ENCODE results near the gene RNF150. TPM values are rescaled to one million over a fixed set of nuclear protein-coding genes. Genes with fewer than 3 reads are reported as not detected.

Gene RNF150
- polyA plus RNA-seq, 2 of the 4 experiments (the other 2 are of a cell fraction) = 0.21 to 0.34 TPM

DNA sequence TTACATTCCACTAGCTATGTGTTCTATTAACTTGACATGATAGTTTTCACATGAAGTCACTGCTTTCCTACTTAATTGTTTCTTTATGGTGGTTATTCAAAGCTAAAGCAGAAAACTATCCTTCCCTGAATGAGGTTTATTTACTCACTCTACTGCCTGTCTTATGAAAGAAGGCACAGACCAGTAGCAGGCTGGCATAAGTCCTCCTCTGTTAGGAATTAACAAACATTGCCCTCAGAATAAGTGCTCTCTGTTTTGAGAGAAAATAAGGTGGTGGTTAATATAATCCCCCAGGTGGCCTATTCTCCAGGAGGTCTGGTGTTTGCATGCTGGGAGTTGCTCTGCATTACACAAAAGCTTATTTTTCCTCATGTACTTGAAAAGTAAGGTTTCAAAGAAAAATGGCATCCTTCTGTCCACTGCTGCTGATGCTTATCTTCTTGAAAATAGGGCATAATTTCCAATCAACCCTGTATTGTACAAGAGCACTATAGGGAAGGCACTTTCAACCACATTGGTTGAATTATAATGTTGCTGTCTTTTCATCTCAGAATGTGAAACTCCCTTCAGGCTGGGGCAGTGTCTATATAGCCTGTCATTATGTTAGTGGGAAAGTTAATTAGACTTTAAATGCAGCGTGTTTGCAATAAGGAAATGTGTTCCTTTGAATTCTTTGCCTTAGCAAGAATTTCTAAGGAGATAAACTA lies 257.4 kb downstream of the RNF150 start:
- WGBS (ENCODE audit: missing lambda C conversion rate) = 47% methylated on average over 1 of the region's 1 CpG

GRCh38 chr4:140874056-140874455 lies 259.2 kb downstream of the RNF150 start:
- ChIA-PET CTCF (no interaction called here), POLR2A (no interaction called here)
- ATAC-seq (no peak), FAIRE-seq (no peak), DNase-seq (ENCODE audit: low read depth in 1 of 2, low spot score in 1 of 2) (no peak)
- no peaks in the 10 kb centered on the region for H3K4me1 ChIP-seq
- no peak for TF ChIP-seq CBX8 (IDR thresholded peaks at IDR 0.05)
- no peak for TF ChIP-seq RFX5 (IDR thresholded peaks at IDR 0.05)
- no peak for TF ChIP-seq JUN (IDR thresholded peaks at IDR 0.05)
- TF ChIP-seq, protein P1, sequence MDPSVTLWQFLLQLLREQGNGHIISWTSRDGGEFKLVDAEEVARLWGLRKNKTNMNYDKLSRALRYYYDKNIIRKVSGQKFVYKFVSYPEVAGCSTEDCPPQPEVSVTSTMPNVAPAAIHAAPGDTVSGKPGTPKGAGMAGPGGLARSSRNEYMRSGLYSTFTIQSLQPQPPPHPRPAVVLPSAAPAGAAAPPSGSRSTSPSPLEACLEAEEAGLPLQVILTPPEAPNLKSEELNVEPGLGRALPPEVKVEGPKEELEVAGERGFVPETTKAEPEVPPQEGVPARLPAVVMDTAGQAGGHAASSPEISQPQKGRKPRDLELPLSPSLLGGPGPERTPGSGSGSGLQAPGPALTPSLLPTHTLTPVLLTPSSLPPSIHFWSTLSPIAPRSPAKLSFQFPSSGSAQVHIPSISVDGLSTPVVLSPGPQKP (IDR thresholded peaks at IDR 0.05; ENCODE audit: low read depth, low read length) = no peak
- H3K4me2 ChIP-seq = no peak overlapping the region
- no peak overlapping the region for H3K4me3 ChIP-seq
- H3K27ac ChIP-seq = no peak overlapping the region
- WGBS (ENCODE audit: missing lambda C conversion rate) = 53% methylated on average over 1 of the region's 1 CpG
- peaks cover 7% of the 10 kb centered on the region; the same call in 2 of the 3 replicates for H3K9me3 ChIP-seq

More for the DNA sequence above, 257.4 kb downstream of the RNF150 start:
- no peak for TF ChIP-seq USF2 (IDR thresholded peaks at IDR 0.05)
- TF ChIP-seq, protein P2, sequence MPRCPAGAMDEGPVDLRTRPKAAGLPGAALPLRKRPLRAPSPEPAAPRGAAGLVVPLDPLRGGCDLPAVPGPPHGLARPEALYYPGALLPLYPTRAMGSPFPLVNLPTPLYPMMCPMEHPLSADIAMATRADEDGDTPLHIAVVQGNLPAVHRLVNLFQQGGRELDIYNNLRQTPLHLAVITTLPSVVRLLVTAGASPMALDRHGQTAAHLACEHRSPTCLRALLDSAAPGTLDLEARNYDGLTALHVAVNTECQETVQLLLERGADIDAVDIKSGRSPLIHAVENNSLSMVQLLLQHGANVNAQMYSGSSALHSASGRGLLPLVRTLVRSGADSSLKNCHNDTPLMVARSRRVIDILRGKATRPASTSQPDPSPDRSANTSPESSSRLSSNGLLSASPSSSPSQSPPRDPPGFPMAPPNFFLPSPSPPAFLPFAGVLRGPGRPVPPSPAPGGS (IDR thresholded peaks at IDR 0.05) = no peak
- no peak for TF ChIP-seq POLR2A (IDR thresholded peaks at IDR 0.05; ENCODE audit: low read length)
- Histone ChIP-seq H3K4me3 (no peak overlapping the region), H3K4me2 (no peak overlapping the region), H3K4me1 (no peaks in the 10 kb centered on the region), H3K9me3 (peaks cover 7% of the 10 kb centered on the region; the same call in 2 of the 3 replicates), H3K27ac (no peak overlapping the region)
- POLR2A ChIA-PET = no interaction called here
- ATAC-seq (no peak), FAIRE-seq (no peak), DNase-seq (ENCODE audit: low read depth in 1 of 2, low spot score in 1 of 2) (no peak)
- CTCF ChIA-PET = interaction anchor here (0.7 to 1.2 kb wide), 3 partner anchors 14 to 1598 kb away, joined by 3 to 5 read pairs (median 4); no protein-coding TSS in a partner anchor

DNA sequence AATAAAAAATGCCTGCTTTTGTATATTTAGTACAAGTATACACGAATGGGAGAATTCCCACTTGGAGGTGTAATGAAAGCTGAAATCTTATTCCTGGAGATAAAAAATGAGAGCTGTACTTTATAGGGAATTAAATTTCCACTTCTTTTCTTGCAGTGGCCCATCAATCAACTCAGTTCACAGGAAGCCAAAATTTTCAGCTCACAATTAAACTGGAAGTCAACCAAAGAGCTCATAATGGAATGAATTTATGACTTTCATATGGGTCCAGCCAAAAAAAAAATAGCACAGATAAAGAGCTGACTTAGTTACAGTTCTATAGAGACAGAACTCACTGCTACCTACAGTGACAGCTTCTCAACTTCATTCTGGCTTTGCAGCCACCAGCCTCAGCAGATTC lies 261.9 kb downstream of the RNF150 start:
- Histone ChIP-seq H3K27ac (no peak overlapping the region), H3K4me2 (no peak overlapping the region), H3K4me3 (no peak overlapping the region), H3K4me1 (no peaks in the 10 kb centered on the region), H3K9me3 (no peaks in the 10 kb centered on the region)
- DNase-seq (ENCODE audit: low read depth in 1 of 2, low spot score in 1 of 2) (no peak), ATAC-seq (no peak), FAIRE-seq (no peak)
- TF ChIP-seq TFCP2L1 (CRISPR knock-in tag; IDR thresholded peaks at IDR 0.05) = no peak
- no peak for TF ChIP-seq CHD4 (IDR thresholded peaks at IDR 0.05; ENCODE audit: borderline replicate concordance)
- TF ChIP-seq, protein P3, sequence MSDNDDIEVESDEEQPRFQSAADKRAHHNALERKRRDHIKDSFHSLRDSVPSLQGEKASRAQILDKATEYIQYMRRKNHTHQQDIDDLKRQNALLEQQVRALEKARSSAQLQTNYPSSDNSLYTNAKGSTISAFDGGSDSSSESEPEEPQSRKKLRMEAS (IDR thresholded peaks at IDR 0.05) = no peak
- no peak for TF ChIP-seq POLR2A (IDR thresholded peaks at IDR 0.05; ENCODE audit: low read length)
- TF ChIP-seq TP53 (CRISPR knock-in tag; IDR thresholded peaks at IDR 0.05) = no peak
- no peak for TF ChIP-seq SMC3 (IDR thresholded peaks at IDR 0.05)
- TF ChIP-seq MYC (IDR thresholded peaks at IDR 0.05; ENCODE audit: borderline replicate concordance, low read length) = no peak
- TF ChIP-seq CEBPB (IDR thresholded peaks at IDR 0.05) = no peak
- no peak for TF ChIP-seq HDAC2 (IDR thresholded peaks at IDR 0.05)
- TF ChIP-seq, protein P4, sequence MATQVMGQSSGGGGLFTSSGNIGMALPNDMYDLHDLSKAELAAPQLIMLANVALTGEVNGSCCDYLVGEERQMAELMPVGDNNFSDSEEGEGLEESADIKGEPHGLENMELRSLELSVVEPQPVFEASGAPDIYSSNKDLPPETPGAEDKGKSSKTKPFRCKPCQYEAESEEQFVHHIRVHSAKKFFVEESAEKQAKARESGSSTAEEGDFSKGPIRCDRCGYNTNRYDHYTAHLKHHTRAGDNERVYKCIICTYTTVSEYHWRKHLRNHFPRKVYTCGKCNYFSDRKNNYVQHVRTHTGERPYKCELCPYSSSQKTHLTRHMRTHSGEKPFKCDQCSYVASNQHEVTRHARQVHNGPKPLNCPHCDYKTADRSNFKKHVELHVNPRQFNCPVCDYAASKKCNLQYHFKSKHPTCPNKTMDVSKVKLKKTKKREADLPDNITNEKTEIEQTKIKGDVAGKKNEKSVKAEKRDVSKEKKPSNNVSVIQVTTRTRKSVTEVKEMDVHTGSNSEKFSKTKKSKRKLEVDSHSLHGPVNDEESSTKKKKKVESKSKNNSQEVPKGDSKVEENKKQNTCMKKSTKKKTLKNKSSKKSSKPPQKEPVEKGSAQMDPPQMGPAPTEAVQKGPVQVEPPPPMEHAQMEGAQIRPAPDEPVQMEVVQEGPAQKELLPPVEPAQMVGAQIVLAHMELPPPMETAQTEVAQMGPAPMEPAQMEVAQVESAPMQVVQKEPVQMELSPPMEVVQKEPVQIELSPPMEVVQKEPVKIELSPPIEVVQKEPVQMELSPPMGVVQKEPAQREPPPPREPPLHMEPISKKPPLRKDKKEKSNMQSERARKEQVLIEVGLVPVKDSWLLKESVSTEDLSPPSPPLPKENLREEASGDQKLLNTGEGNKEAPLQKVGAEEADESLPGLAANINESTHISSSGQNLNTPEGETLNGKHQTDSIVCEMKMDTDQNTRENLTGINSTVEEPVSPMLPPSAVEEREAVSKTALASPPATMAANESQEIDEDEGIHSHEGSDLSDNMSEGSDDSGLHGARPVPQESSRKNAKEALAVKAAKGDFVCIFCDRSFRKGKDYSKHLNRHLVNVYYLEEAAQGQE (IDR thresholded peaks at IDR 0.05) = no peak
- TF ChIP-seq, protein P5, sequence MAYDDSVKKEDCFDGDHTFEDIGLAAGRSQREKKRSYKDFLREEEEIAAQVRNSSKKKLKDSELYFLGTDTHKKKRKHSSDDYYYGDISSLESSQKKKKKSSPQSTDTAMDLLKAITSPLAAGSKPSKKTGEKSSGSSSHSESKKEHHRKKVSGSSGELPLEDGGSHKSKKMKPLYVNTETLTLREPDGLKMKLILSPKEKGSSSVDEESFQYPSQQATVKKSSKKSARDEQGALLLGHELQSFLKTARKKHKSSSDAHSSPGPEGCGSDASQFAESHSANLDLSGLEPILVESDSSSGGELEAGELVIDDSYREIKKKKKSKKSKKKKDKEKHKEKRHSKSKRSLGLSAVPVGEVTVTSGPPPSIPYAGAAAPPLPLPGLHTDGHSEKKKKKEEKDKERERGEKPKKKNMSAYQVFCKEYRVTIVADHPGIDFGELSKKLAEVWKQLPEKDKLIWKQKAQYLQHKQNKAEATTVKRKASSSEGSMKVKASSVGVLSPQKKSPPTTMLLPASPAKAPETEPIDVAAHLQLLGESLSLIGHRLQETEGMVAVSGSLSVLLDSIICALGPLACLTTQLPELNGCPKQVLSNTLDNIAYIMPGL (CRISPR knock-in tag; IDR thresholded peaks at IDR 0.05; ENCODE audit: borderline replicate concordance) = no peak
- no peak for TF ChIP-seq RCOR1 (IDR thresholded peaks at IDR 0.05; ENCODE audit: low read depth, low read length)
- no peak for TF ChIP-seq RARB (CRISPR knock-in tag; IDR thresholded peaks at IDR 0.05)
- no peak for TF ChIP-seq ZFP36 (IDR thresholded peaks at IDR 0.05; ENCODE audit: borderline replicate concordance, partially characterized antibody)
- 30% methylated on average over 1 of the region's 1 CpG for WGBS (ENCODE audit: missing lambda C conversion rate)
- CTCF ChIA-PET = interaction anchor here (1.1 kb wide), 2 partner anchors 13 to 260 kb away, joined by 3 read pairs; no protein-coding TSS in a partner anchor
- POLR2A ChIA-PET = no interaction called here

Data from A549 (cell line).